Activated CD8-positive, alpha-beta T cell treated with anti-CD3 and anti-CD28 coated beads for 36 hours (primary cell): ENCODE results near the gene BCL7A. TPM values are rescaled to one million over a fixed set of nuclear protein-coding genes. Genes with fewer than 3 reads are reported as not detected.

Experiments used
- ATAC-seq: fragments of 200-7000 bp; cut with Tn5 transposase; one replicate; pipeline ENCODE4 v1.10.0; 2021; ENCODE audit warnings: mild to moderate bottlenecking, moderate library complexity
- CTCF ChIA-PET: fragments of 350-600 bp; sonication (Branson Sonifier 250); formaldehyde crosslinking; loops from one replicate; lab custom pipeline; 2021; ENCODE audit warnings: antibody characterized with exemption; lab: Charles Lee
- POLR2A ChIA-PET: fragments of 350-600 bp; sonication (Branson Sonifier 250); formaldehyde crosslinking; loops from one replicate; lab custom pipeline; 2021; ENCODE audit warnings: antibody characterized with exemption; lab: Charles Lee
- DNase-seq: peaks from one replicate; pipeline ENCODE4 v3.0.0-alpha.2; 2020
- H3K27ac Mint-ChIP-seq: one replicate; pipeline ENCODE4 v1.8.0; 2021; ENCODE audit warnings: mild to moderate bottlenecking, mixed read lengths
- H3K27me3 Mint-ChIP-seq: one replicate; pipeline ENCODE4 v1.8.0; 2021; ENCODE audit warnings: mixed read lengths
- H3K36me3 Mint-ChIP-seq: one replicate; pipeline ENCODE4 v1.8.0; 2021; ENCODE audit warnings: low read depth, mixed read lengths
- H3K4me1 Mint-ChIP-seq: one replicate; pipeline ENCODE4 v1.8.0; 2021; ENCODE audit warnings: low read depth, mixed read lengths
- H3K4me3 Mint-ChIP-seq: one replicate; pipeline ENCODE4 v1.8.0; 2021; ENCODE audit warnings: mild to moderate bottlenecking, moderate library complexity, mixed read lengths
- H3K9me3 Mint-ChIP-seq: one replicate; pipeline ENCODE4 v1.8.0; 2021; ENCODE audit warnings: mixed read lengths
- CTCF ChIP-seq: fragments of 200-600 bp; IDR thresholded peaks from one replicate; pipeline ENCODE4 v1.8.0; 2022; ENCODE audit warnings: antibody characterized with exemption, mild to moderate bottlenecking
- intact Hi-C: fragments of 100-400 bp; cut with micrococcal nuclease; formaldehyde crosslinking; loops from one replicate; pipeline ENCODE4 v1.10.0; 2022
- total RNA-seq, 2 experiments: library from RNA; stranded (reverse); gene quantifications; one replicate each; pipeline ENCODE4 v1.2.3, GENCODE V29; 2021

BCL7A gene
- total RNA-seq, 2 experiments from 2014 or later: 6.7 to 7.3 TPM

GRCh38 chr12:122079033-122079531 lies 57.4 kb downstream of the BCL7A start:
- no peak for TF ChIP-seq CTCF
- no peaks in the 10 kb centered on the region for H3K9me3 Mint-ChIP-seq
- DNase-seq (peak; percentile 42), ATAC-seq (peak; percentile 4)
- peaks cover 14% of the 10 kb centered on the region for H3K36me3 Mint-ChIP-seq
- POLR2A ChIA-PET: interaction anchor here (1.2 to 1.9 kb wide), 4 partner anchors 11 to 44 kb away, joined by 3 to 7 read pairs (median 6); no protein-coding TSS in a partner anchor
- CTCF ChIA-PET: interaction anchor here (1.6 to 2.6 kb wide), 4 partner anchors 10 to 44 kb away, joined by 4 to 14 read pairs (median 8); no protein-coding TSS in a partner anchor
- no peaks in the 10 kb centered on the region for H3K27me3 Mint-ChIP-seq
- peaks cover 44% of the 10 kb centered on the region for H3K4me1 Mint-ChIP-seq
- intact Hi-C loops: no loop called here
- H3K4me3 Mint-ChIP-seq: peak overlapping the region; percentile 78
- H3K27ac Mint-ChIP-seq: peak overlapping the region; percentile 42

DNA sequence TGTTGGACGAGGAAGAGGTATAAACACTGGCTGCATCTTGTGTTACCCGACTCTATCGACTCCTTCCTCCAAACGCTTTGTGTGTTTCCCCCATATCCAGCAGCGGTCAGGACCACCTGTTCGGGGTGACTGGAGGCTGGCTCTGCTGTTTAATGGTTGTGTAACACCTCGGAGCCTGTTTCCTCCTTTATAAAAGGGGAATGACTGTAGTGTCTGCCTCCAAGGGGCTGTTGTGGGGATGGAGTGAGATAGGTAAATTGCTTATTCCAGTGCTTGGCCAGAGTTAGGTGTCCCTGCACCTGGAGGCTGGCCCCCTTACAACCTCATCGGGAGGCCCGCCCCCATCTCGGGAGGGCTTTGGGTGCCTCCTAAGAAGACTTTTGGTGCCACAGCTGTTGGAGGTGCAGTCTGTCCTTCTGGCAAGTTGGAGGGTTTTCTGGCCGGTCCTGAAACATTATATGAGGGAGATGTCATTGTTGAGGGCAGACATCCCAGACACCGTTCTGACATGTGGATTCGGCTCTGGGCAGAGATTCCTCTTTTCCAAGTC lies 57.9 kb downstream of the BCL7A start:
- POLR2A ChIA-PET: interaction anchor here (0.9 to 1.9 kb wide), 6 partner anchors 18 to 46 kb away, joined by 3 to 12 read pairs (median 3); no protein-coding TSS in a partner anchor
- peak overlapping the region; percentile 78 for H3K4me3 Mint-ChIP-seq
- DNase-seq: peak; percentile 49

GRCh38 chr12:122080149-122081082 lies 58.7 kb downstream of the BCL7A start:
- ChIA-PET POLR2A (interaction anchor here (0.8 to 2.4 kb wide), 11 partner anchors 11 to 46 kb away, joined by 3 to 12 read pairs (median 3); no protein-coding TSS in a partner anchor), CTCF (interaction anchor here (0.7 to 3.9 kb wide), 9 partner anchors 8 to 288 kb away, joined by 3 to 42 read pairs (median 4); no protein-coding TSS in a partner anchor)
- ATAC-seq (no peak), DNase-seq (peak; percentile 38)
- peak overlapping the region; percentile 78 for H3K4me3 Mint-ChIP-seq
- peaks cover 50% of the 10 kb centered on the region for H3K4me1 Mint-ChIP-seq
- no peak for TF ChIP-seq CTCF
- peak overlapping the region; percentile 42 for H3K27ac Mint-ChIP-seq
- H3K36me3 Mint-ChIP-seq: peaks cover 24% of the 10 kb centered on the region
- intact Hi-C loops: loop anchor here (2.0 to 5.0 kb wide), 2 partner anchors 28 to 42 kb away; no protein-coding TSS in a partner anchor
- no peaks in the 10 kb centered on the region for H3K9me3 Mint-ChIP-seq
- no peaks in the 10 kb centered on the region for H3K27me3 Mint-ChIP-seq

More for the DNA sequence above, 57.9 kb downstream of the BCL7A start:
- CTCF ChIA-PET: interaction anchor here (0.7 to 3.9 kb wide), 5 partner anchors 9 to 43 kb away, joined by 3 to 42 read pairs (median 14); no protein-coding TSS in a partner anchor
- Mint-ChIP-seq H3K9me3 (no peaks in the 10 kb centered on the region), H3K4me1 (peaks cover 45% of the 10 kb centered on the region), H3K27ac (peak overlapping the region; percentile 42), H3K27me3 (no peaks in the 10 kb centered on the region), H3K36me3 (peaks cover 19% of the 10 kb centered on the region)
- intact Hi-C loops: loop anchor here (2.0 to 5.0 kb wide), 2 partner anchors 29 to 43 kb away; no protein-coding TSS in a partner anchor
- ATAC-seq: no peak
- TF ChIP-seq CTCF: no peak

- DNase-seq: no peak
- intact Hi-C loops: loop anchor here (2.0 to 5.0 kb wide), 2 partner anchors 28 to 41 kb away; no protein-coding TSS in a partner anchor
- peaks cover 31% of the 10 kb centered on the region for H3K36me3 Mint-ChIP-seq
- H3K4me3 Mint-ChIP-seq: peak overlapping the region; percentile 78
- no peak for TF ChIP-seq CTCF
- no peaks in the 10 kb centered on the region for H3K27me3 Mint-ChIP-seq
- ATAC-seq: peak; percentile 12
- peaks cover 58% of the 10 kb centered on the region for H3K4me1 Mint-ChIP-seq
- ChIA-PET CTCF (interaction anchor here (0.7 to 3.9 kb wide), 8 partner anchors 8 to 288 kb away, joined by 3 to 42 read pairs (median 4); no protein-coding TSS in a partner anchor), POLR2A (interaction anchor here (0.8 to 2.4 kb wide), 10 partner anchors 10 to 45 kb away, joined by 3 to 12 read pairs (median 4); no protein-coding TSS in a partner anchor)
- peak overlapping the region; percentile 79 for H3K27ac Mint-ChIP-seq
- H3K9me3 Mint-ChIP-seq: no peaks in the 10 kb centered on the region
These were observed 59.5 kb downstream of the BCL7A start for GRCh38 chr12:122081083-122081696.
